ENCODE results near the gene SPOPL.
"Not testable (repeated sequence)": the region's sequence is repeated elsewhere in the genome, so short reads cannot be mapped to it uniquely, and the experiment has no call there.

SPOPL gene

DNA sequence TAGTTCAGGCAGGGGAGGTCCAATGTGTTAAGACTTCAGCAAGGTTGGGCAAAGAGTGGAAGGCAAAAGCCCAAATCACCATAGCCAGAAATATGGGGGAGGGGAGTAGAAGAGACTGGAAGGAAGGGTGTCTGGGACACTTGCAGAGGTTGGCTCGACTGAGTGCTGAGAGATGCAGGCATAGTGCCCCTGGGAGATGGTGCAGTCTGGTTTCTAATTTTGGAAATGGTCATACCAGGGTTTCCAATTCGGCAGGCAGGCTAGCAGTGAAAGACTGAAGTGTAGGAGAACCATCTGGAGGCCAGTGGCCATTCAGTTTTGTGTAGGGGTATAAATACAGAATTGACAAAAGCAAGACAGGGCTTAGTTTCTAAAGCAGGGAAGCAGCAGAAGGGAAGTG lies 6.2 kb upstream of the SPOPL start:
- no peak for DNase-seq

DNA sequence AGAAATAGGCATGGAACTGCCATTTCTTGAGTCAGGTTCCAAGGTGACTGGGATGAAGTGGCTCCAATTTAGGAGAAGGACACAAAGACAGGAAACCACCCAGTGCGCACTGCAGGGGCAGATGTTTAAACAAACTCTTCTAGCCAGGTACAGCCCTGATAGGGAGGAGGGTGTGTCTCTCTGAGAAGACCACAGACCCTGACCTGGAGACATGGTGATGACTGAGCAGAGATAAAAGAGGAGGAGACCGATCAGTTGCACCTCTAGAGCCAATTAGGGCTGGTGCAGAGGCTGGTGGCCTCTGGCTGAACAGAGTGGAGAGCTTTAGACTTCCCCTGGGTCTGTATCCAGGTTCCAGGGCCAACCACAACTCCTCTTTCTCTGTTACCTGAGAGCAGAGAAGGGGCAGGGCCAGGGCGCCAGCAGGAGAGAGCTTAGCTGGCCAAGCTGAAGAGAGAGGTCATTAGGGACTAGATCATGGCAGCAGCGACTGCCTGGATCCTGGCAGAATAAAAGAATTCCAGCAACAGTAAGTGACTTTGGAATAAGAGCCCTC lies 5.4 kb upstream of the SPOPL start:
- no peak for DNase-seq

DNA sequence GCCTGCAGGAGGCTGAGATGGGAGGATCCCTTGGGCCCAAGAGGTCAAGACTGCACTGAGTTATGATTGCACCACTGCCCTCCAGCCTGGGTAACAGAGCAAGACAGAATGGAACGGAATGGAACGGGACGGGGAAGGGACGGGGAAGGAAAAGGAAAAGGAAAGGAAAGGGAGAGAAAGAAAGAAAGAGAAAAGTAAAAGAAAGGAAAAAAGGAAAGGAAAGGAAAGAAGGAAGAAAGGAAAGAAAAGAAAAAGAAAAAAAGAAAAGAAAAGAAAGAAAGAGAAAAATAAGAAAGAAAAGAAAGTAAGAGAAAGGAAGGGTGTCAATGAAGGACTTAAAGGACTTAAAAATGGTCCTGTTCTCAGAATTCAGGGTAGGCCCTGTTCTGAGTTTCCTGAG lies 4.3 kb upstream of the SPOPL start:
- DNase-seq = no peak

GRCh38 chr2:138499684-138500083 lies 1.9 kb upstream of the SPOPL start:
- DNase-seq = no peak

DNA sequence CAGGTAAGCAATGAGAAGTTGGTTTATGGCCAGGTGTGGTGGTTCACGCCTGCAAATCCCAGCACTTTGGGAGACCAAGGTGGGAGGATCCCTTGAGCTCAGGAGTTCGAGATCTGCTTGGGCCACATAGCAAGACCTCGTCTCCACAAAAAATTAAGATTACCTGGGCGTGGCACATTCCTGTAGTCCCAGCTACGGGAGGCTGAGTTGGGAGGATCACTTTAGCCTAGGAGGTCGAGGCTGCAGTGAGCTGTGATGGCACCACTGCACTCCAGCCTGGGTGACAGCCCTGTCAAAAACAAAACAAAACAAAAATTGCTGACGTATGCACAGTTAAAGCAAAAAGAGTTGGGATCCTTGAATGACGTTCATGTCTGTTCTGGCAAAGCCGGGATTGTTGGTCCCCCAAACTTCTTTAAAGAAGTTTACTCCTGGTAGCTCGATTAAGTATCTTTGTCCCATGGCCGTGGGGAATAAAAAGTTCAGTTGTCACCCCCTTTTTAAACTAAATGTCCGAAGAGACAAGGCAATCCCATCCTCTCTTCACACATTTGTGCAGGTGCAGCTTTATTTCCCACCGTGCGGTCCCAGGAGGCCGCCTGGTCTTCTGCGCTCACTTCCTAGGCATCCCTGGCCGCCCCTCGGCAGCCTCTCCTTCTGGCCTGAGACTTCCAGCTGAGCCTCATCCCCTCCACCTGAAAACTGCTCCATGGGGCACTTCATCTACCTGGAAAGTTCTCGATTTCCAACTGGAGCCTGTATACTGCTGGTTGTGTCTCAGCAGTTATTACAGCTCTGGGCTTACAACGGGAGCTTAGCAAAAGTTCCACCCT lies 762 bp upstream of the SPOPL start:
- DNase-seq = no peak

DNA sequence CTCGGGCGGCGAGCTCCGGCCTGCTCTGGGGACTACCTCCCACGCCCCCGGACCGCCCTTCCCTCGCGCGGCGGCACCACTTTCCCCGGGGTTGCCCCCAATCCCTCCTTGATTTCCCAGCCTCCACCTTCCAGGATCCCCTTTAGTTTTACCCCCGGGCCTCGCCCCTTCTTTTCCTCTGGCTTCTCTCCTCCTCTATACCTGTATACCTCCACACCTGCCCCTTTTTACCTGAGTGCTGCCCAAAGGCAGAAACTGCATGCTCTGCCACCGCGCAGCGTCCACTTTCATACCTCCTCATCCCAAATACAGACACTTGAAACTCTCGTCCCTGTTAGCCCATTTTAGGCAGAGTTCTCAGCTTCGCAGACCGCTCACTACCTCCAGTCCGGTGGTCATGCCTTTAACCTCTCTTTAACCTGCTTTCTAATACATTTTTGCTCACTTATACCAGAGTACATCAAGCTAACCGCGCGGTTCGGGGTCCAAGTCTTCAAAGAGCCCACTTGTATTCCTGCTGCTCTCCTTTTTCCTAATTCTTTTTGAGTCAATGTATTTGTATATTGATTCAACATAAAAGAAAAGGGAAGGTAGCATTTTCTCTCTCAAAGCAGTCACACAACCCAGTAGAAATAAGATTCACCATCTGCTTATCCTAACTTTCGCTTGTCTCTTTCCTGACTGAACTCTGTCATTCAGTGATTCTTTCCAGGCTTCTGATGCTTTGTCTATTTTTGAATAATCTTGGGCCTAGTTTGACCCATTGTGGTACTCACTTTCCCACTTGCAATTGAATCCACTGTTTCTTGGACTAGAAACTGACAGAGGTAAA lies 901 bp downstream of the SPOPL start:
- DNase-seq = no peak

DNA sequence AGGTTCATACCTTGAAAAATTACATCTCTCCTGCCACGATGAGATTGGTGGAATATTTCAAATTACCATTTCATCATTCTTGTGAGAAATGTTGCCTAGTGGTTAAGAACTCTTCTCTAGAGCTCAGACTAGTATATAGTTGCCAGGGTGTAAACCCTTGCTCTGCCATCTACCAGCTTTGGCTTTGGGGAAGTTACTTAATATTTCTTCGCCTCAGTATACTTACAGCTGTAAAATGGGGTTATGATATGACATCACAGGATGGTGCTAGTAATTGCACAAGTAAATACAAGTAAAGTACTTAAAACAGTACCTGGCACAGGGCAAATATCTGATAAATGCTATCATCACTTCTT lies 1.5 kb downstream of the SPOPL start:
- DNase-seq = no peak

- DNase-seq = no peak
These were observed 2.1 kb downstream of the SPOPL start for GRCh38 chr2:138503652-138504051.

GRCh38 chr2:138504092-138504491 lies 2.5 kb downstream of the SPOPL start:
- no peak for DNase-seq

GRCh38 chr2:138504546-138505235 lies 3.1 kb downstream of the SPOPL start:
- DNase-seq = no peak

DNA sequence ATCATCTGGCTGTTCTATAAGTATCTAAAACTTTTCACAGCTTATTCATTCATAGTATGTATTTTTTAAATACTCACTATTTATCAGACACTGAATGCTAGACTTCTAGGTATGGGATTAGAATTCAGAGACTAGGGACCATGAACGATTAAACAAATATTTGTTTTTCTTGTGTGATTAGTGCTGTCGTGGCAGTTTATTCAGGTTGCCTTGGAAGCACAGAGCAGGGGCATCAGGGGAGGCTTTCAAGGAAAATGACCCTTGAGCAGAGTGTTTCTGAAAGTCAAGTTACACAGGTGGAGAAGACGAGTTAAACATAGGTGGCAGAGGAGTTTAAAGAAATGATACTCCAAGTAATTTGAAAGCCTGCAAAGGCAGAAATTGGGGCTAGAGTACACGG lies 5.7 kb downstream of the SPOPL start:
- DNase-seq = no peak

- DNase-seq = no peak
These were observed 8.7 kb downstream of the SPOPL start for GRCh38 chr2:138510319-138510718.

GRCh38 chr2:138512672-138513071 lies 11.1 kb downstream of the SPOPL start:
- DNase-seq = no peak

GRCh38 chr2:138514173-138514572 lies 12.6 kb downstream of the SPOPL start:
- DNase-seq = no peak

- DNase-seq = no peak
These were observed 13.5 kb downstream of the SPOPL start for GRCh38 chr2:138515092-138515491.

DNA sequence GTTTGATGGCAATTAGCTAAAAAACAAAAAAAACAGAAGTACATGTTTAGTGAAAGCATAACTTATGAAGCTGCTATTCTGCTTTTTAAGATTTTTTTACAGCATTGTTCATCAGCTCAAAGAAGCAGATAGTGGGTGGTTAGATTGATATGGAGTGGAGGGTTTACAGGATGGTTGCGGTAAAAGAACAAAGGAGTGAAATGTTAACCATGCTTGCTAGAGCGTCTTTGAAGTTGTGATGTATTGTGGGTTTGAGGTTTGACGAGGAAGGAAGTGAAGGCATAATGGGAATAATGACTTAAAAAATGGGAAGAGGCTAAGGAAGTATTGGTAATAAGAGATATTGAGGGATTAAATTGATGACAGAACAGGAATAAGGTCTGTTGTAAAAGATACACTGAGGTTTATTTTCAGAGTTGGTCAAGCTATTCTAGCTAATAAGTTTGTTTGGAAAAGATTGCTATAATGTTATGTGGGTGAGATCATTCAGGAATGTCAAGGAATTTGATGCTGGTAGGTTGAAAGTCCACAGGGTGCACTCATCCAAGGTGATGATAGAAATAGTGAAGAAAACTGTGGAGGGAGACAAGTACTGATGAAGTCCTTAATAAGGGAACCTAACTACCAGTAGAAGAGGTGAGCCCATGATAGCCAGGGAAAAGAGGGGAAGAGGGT lies 14.6 kb downstream of the SPOPL start:
- DNase-seq = no peak

GRCh38 chr2:138518860-138519259 lies 17.3 kb downstream of the SPOPL start:
- DNase-seq = no peak

DNA sequence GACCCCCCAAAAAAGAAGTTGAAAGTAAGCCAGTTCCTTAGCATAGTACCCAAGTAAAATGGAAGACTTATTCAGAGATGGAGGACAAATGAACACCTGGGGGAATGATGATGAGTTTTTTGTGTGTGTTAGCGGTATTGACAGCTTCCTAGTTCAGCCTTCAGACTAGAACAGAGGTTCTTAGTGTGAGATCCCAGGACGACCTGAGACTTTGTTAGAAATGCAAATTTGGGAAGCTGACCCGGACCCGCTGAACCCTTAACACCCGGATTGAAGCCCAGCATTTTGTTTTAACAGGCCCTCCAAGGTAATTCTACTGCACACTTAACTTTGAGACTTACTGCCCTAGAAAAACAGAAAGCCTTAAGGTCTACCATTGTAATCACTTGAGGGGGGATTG lies 20.3 kb downstream of the SPOPL start:
- no peak for DNase-seq

DNA sequence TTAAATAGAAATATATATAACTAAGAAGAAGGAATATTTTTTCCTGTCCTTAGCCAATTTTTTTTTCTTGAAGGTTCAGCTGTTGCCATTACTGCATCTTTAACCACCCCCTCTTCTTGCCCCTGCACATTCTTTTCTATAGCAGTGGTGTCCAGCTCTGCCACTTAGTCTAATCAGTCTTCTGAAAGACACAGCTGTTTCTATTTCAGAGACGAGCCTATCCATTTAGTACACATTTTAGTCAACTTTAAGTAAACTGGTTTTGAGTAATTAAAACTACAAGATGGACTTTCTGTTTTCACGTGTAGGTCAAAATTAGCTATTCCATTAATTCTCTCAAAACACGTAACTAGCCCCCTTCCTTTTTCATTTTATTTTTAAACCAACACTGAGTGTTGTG lies 21.0 kb downstream of the SPOPL start:
- no peak for DNase-seq

DNA sequence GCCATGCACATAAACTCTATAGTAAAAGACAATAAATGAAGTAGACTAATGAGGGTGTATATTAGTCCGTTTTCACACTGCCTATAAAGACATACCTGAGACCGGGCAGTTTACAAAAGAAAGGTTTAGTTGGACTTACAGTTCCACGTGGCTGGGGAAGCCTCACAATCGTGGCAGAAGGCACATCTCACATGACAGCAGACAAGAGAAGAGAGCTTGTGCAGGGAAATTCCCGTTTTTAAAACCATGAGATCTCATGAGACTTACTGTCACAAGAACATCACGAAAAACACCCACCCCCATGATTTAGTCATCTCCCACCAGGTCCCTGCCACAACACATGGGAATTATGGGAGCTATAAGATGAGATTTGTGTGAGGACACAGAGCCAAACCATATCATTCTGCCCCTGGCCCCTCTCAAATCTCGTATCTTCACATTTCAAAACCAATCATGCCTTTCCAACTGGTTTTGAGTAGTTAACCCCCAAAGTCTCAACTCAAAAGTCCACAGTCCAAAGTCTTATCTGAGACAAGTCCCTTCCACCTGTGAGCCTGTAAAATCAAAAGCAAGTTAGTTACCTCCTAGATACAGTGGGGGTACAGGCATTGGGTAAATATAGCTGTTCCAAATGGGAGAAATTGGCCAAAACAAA lies 21.6 kb downstream of the SPOPL start:
- not testable (repeated sequence) for DNase-seq

DNA sequence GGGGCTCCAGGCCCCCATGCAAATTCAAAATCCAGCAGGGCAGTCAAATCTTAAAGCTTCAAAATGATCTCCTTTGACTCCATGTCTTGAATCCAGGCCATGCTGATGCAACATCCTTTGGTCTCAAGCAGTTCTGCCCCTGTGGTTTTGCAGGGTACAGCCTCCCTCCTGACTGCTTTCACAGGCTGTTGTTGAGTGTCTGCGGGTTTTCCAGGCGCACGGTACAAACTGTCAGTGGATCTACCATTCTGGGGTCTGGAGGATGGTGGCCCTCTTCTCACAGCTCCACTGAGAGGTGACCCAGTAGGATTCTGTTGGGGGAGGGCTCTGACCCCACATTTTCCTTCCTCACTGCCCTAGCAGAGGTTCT lies 22.1 kb downstream of the SPOPL start:
- DNase-seq = not testable (repeated sequence)

GRCh38 chr2:138524353-138524752 lies 22.8 kb downstream of the SPOPL start:
- not testable (repeated sequence) for DNase-seq

Measured in DMS 273 treated with DMSO at 0.1 percent for 48 hours (cell line).